ENCODE results near the gene ZFP2.

The ZFP2 gene

DNA sequence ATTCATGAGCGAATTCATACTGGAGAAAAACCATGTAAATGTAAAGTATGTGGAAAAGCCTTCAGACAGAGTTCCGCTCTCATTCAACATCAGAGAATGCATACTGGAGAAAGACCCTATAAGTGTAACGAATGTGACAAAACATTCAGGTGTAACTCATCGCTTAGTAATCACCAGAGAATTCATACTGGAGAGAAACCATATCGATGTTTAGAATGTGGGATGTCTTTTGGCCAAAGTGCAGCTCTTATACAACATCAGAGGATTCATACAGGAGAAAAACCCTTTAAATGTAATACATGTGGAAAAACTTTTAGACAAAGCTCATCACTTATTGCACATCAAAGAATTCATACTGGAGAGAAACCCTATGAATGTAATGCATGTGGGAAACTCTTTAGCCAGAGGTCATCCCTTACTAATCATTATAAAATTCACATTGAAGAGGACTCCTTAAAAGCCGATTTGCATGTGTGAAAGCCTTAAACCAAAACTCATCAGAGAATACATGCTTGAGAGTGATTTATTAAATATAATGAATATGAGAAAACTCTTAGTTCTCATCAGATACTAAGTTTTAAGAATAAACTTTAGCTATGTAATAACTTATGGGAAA lies 11.8 kb upstream of the ZFP2 start:
- Histone ChIP-seq H3K9ac (ENCODE audit: low read length) (no peak overlapping the region), H3K27ac (ENCODE audit: low read depth, low read length) (no peak overlapping the region), H3K4me3 (ENCODE audit: low read length) (no peak overlapping the region), H3K4me1 (ENCODE audit: control insufficient read depth, insufficient read depth, low read length) (no peaks in the 10 kb centered on the region), H3K27me3 (ENCODE audit: control insufficient read depth, insufficient read depth, low read length) (no peaks in the 10 kb centered on the region), H3K36me3 (ENCODE audit: control insufficient read depth, insufficient read depth, low read length) (peaks cover 12% of the 10 kb centered on the region)

GRCh38 chr5:178899289-178899688 lies 3.6 kb downstream of the ZFP2 start:
- Histone ChIP-seq H3K4me1 (ENCODE audit: control insufficient read depth, insufficient read depth, low read length) (no peaks in the 10 kb centered on the region), H3K27ac (ENCODE audit: low read depth, low read length) (no peak overlapping the region), H3K27me3 (ENCODE audit: control insufficient read depth, insufficient read depth, low read length) (no peaks in the 10 kb centered on the region), H3K36me3 (ENCODE audit: control insufficient read depth, insufficient read depth, low read length) (no peaks in the 10 kb centered on the region), H3K4me3 (ENCODE audit: low read length) (no peak overlapping the region), H3K9ac (ENCODE audit: low read length) (no peak overlapping the region)

- H3K36me3 ChIP-seq (ENCODE audit: control insufficient read depth, insufficient read depth, low read length) = peaks cover 5% of the 10 kb centered on the region
- no peaks in the 10 kb centered on the region for H3K27me3 ChIP-seq (ENCODE audit: control insufficient read depth, insufficient read depth, low read length)
- H3K27ac ChIP-seq (ENCODE audit: low read depth, low read length) = no peak overlapping the region
- H3K9ac ChIP-seq (ENCODE audit: low read length) = no peak overlapping the region
- H3K4me1 ChIP-seq (ENCODE audit: control insufficient read depth, insufficient read depth, low read length) = no peaks in the 10 kb centered on the region
- H3K4me3 ChIP-seq (ENCODE audit: low read length) = no peak overlapping the region
Observed at GRCh38 chr5:178902849-178903248, 7.1 kb downstream of the ZFP2 start.

- no peaks in the 10 kb centered on the region for H3K27me3 ChIP-seq (ENCODE audit: control insufficient read depth, insufficient read depth, low read length)
- H3K9ac ChIP-seq (ENCODE audit: low read length) = no peak overlapping the region
- peaks cover 22% of the 10 kb centered on the region for H3K36me3 ChIP-seq (ENCODE audit: control insufficient read depth, insufficient read depth, low read length)
- H3K4me3 ChIP-seq (ENCODE audit: low read length) = no peak overlapping the region
- no peak overlapping the region for H3K27ac ChIP-seq (ENCODE audit: low read depth, low read length)
- no peaks in the 10 kb centered on the region for H3K4me1 ChIP-seq (ENCODE audit: control insufficient read depth, insufficient read depth, low read length)
Observed at GRCh38 chr5:178931846-178932760, 36.4 kb downstream of the ZFP2 start.

DNA sequence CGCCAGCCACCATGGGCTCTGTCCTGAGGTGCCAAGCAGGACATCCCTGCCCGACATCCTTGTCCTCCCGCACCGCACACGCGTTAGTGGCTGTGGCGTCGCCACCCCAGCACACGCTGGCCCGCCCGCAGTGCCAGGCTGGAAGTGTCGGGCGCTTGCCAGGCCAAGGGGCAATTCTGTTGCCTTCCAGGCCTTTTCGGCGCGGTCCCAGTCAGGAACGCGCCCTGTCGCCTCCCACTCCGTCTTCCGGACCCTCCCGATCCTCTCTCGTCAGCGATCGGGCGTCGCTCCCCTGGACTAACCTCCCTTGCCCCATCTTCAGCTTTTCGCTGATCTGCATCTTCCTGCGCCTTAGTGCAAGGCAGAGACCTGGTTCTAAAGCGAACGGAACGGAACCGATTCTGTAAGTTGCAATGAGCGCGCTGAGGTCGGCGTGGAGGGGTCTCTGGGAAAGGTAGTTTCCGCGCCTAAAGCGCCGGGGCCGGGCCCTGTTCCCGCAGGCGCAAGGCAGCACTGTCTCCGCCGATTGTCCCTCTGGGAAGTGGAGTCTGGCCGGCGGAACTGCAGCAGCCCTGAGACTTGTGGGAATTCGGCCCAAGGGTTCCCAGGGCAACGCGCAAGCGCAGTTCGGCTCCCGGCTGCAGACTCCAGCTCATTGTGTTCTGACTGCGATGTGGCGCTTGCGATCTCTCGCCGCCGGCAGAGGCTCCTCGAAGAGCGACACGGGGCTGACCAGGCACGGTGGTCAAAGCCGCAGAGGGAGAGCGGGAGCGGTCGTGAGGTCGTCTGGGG lies 45.1 kb downstream of the ZFP2 start, which contains the start of gene ZNF454:
Gene ZNF454, plus strand, starts transcription at position 630 of the 792 bp plus-strand sequence. CDS start 1,594 bp downstream, outside the sequence.
- peak within 1 kb of the TSS; percentile 78 for H3K27ac ChIP-seq (ENCODE audit: low read depth, low read length)
- H3K36me3 ChIP-seq (ENCODE audit: control insufficient read depth, insufficient read depth, low read length) = no peaks in the 10 kb centered on the region
- H3K9ac ChIP-seq (ENCODE audit: low read length) = peak within 1 kb of the TSS; percentile 78
- H3K4me1 ChIP-seq (ENCODE audit: control insufficient read depth, insufficient read depth, low read length) = peaks cover 3% of the 10 kb centered on the region
- H3K4me3 ChIP-seq (ENCODE audit: low read length) = peak within 1 kb of the TSS; percentile 76
- no peaks in the 10 kb centered on the region for H3K27me3 ChIP-seq (ENCODE audit: control insufficient read depth, insufficient read depth, low read length)

DNA sequence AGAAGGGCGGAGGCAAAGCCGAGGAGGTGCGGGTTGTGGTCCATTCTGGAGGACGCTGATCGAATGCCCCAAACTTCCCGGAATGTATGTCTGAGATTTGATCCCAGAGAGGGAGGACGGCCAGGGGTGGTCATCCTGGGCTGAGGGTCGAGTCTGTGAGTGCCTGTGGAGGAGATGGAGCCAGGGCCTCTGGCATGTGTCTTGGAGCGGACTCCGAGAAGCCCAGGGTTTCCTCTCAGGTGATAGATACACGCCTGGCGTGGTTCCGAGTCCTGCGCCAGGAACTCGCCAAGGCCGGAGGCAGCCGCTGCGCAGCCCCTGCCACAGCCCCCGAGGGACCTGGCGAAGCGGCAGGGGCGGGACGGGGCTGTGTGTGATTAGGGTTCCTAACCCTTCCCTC lies 45.6 kb downstream of the ZFP2 start:
- H3K27me3 ChIP-seq (ENCODE audit: control insufficient read depth, insufficient read depth, low read length) = no peaks in the 10 kb centered on the region
- H3K4me3 ChIP-seq (ENCODE audit: low read length) = peak overlapping the region; percentile 76
- H3K36me3 ChIP-seq (ENCODE audit: control insufficient read depth, insufficient read depth, low read length) = no peaks in the 10 kb centered on the region
- no peak overlapping the region for H3K9ac ChIP-seq (ENCODE audit: low read length)
- peaks cover 3% of the 10 kb centered on the region for H3K4me1 ChIP-seq (ENCODE audit: control insufficient read depth, insufficient read depth, low read length)
- H3K27ac ChIP-seq (ENCODE audit: low read depth, low read length) = no peak overlapping the region

DNA sequence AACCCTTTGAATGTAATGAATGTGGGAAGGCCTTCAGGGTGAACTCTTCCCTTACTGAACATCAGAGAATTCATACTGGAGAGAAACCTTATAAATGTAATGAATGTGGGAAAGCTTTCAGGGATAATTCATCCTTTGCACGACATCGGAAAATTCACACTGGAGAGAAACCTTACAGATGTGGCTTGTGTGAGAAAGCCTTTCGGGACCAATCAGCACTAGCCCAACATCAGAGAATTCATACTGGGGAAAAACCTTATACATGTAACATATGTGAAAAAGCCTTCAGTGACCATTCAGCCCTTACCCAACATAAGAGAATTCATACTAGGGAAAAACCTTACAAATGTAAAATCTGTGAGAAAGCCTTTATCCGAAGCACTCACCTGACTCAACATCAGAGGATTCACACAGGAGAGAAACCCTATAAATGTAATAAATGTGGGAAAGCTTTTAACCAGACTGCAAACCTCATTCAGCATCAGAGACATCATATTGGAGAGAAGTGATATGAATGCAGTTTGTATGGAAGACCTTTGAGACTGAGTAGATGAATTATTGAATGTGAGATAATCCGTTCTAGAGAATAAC lies 69.8 kb downstream of the ZFP2 start:
- no peak overlapping the region for H3K9ac ChIP-seq (ENCODE audit: low read length)
- H3K27me3 ChIP-seq (ENCODE audit: control insufficient read depth, insufficient read depth, low read length) = no peaks in the 10 kb centered on the region
- no peaks in the 10 kb centered on the region for H3K4me1 ChIP-seq (ENCODE audit: control insufficient read depth, insufficient read depth, low read length)
- no peak overlapping the region for H3K27ac ChIP-seq (ENCODE audit: low read depth, low read length)
- H3K36me3 ChIP-seq (ENCODE audit: control insufficient read depth, insufficient read depth, low read length) = peaks cover 10% of the 10 kb centered on the region
- peak overlapping the region; percentile 21 for H3K4me3 ChIP-seq (ENCODE audit: low read length)

GRCh38 chr5:178981381-178981780 lies 85.7 kb downstream of the ZFP2 start:
- H3K27me3 ChIP-seq (ENCODE audit: control insufficient read depth, insufficient read depth, low read length) = no peaks in the 10 kb centered on the region
- peaks cover 3% of the 10 kb centered on the region for H3K36me3 ChIP-seq (ENCODE audit: control insufficient read depth, insufficient read depth, low read length)
- H3K27ac ChIP-seq (ENCODE audit: low read depth, low read length) = no peak overlapping the region
- H3K9ac ChIP-seq (ENCODE audit: low read length) = no peak overlapping the region
- H3K4me3 ChIP-seq (ENCODE audit: low read length) = no peak overlapping the region
- no peaks in the 10 kb centered on the region for H3K4me1 ChIP-seq (ENCODE audit: control insufficient read depth, insufficient read depth, low read length)

All from rectal smooth muscle tissue (tissue), 1 donor.